Measurements from ENCODE around the gene SEPTIN8.

SEPTIN8 gene

GRCh38 chr5:132746954-132747615, 30.0 kb downstream of the SEPTIN8 start, which contains the start of gene CCNI2:
Gene CCNI2, plus strand, starts transcription at chr5:132747426. Its CDS starts 70 bp downstream, at chr5:132747496.
- no peak for DNase-seq

- no peak for DNase-seq
Observed at GRCh38 chr5:132746592-132746953, 30.5 kb downstream of the SEPTIN8 start.

GRCh38 chr5:132744659-132745058, 32.4 kb downstream of the SEPTIN8 start:
- no peak for DNase-seq

GRCh38 chr5:132742626-132743025, 34.4 kb downstream of the SEPTIN8 start:
- no peak for DNase-seq

GRCh38 chr5:132742158-132742557, 34.9 kb downstream of the SEPTIN8 start:
- DNase-seq = no peak

- no peak for DNase-seq
Observed at GRCh38 chr5:132739232-132739631, 37.8 kb downstream of the SEPTIN8 start.

GRCh38 chr5:132737982-132738681, 38.9 kb downstream of the SEPTIN8 start:
- no peak for DNase-seq

GRCh38 chr5:132736853-132737833, 39.9 kb downstream of the SEPTIN8 start, which contains the start of gene KIF3A:
Gene KIF3A, minus strand, starts transcription at chr5:132737546. Its CDS starts 127 bp downstream, at chr5:132737419.
- DNase-seq = peak; percentile 92

GRCh38 chr5:132734687-132735086, 42.4 kb downstream of the SEPTIN8 start:
- no peak for DNase-seq

- no peak for DNase-seq
Observed at GRCh38 chr5:132733499-132734148, 43.4 kb downstream of the SEPTIN8 start.

GRCh38 chr5:132729896-132730295, 47.1 kb downstream of the SEPTIN8 start:
- no peak for DNase-seq

- DNase-seq = no peak
Observed at GRCh38 chr5:132725745-132726144, 51.3 kb downstream of the SEPTIN8 start.

- DNase-seq = no peak
Observed at GRCh38 chr5:132718544-132719312, 58.3 kb downstream of the SEPTIN8 start.

GRCh38 chr5:132714456-132715307, 62.4 kb downstream of the SEPTIN8 start:
- no peak for DNase-seq

- no peak for DNase-seq
Observed at GRCh38 chr5:132708645-132709044, 68.4 kb downstream of the SEPTIN8 start.

GRCh38 chr5:132704875-132705274, 72.2 kb downstream of the SEPTIN8 start:
- DNase-seq = no peak

Data from T1000 (cell line).